A172 (cell line): ENCODE data around the gene METRNL. TPM values are rescaled to one million over a fixed set of nuclear protein-coding genes. Genes with fewer than 3 reads are reported as not detected.
A peak's percentile ranks its signal among the peaks of the same experiment; 100 is the strongest.
"Not testable (repeated sequence)": the region's sequence is repeated elsewhere in the genome, so short reads cannot be mapped to it uniquely, and the experiment has no call there.

Experiments used
- DNase-seq: peaks from one replicate; pipeline ENCODE4 v3.0.0-alpha.2; 2015; ENCODE audit warnings: low spot score
- total RNA-seq: library from RNA; depleted of rRNA; stranded (reverse); fragments of >200 nt; shearing (Covaris generic); gene quantifications from 2 replicates; pipeline ENCODE4 v1.2.3, GENCODE V29; 2014

Gene METRNL
- total RNA-seq, 1 experiment from 2014 or later = 190 TPM

DNA sequence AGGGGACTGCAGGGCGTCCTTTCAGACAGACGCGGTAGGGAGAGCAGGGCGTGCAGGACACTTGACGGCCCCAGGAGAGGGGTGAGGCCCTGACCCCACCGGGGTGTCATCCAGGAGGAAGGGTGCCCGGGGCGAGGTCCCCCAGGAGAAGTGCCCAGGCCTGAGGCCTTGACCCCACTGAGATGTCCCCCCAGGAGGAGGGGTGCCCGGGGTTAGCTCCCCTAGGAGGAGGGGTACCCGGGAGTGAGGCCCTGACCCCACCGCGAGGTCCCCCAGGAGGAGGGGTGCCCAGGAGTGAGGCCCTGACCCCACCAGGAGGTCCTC is 27.2 kb upstream of the METRNL start:
- DNase-seq = no peak

DNA sequence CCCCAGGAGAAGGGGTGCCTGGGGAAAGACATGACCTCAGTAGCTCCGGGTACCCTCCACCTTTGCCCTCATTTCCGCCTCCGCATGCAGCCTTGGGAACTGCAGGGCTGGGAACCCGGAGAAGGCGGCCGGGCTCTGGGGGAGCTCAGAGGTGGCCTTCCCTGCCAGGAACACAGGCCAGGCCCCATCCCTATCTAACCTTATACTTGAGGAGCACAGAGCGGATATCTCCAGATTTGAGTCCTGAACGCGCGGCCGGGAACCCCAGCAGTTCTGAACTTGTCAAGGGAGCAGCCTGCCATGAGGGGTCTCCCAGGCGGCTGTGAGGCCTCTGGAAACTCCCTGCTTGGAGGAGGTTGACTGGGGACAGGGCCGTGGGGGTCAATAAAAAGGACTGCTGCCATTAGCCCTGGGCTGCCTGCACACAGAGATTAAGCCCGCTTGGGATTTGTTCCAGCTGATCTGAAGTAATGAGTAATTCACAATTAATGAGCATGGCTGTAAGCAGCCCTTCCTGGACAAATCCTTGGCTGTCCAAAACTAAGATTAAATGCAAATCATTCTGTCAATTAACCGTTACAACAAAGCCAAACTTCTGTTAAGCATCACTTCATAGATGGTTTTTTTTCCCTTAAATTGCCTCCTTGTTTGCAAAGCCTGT is 26.3 kb upstream of the METRNL start:
- peak; percentile 48 for DNase-seq

DNA sequence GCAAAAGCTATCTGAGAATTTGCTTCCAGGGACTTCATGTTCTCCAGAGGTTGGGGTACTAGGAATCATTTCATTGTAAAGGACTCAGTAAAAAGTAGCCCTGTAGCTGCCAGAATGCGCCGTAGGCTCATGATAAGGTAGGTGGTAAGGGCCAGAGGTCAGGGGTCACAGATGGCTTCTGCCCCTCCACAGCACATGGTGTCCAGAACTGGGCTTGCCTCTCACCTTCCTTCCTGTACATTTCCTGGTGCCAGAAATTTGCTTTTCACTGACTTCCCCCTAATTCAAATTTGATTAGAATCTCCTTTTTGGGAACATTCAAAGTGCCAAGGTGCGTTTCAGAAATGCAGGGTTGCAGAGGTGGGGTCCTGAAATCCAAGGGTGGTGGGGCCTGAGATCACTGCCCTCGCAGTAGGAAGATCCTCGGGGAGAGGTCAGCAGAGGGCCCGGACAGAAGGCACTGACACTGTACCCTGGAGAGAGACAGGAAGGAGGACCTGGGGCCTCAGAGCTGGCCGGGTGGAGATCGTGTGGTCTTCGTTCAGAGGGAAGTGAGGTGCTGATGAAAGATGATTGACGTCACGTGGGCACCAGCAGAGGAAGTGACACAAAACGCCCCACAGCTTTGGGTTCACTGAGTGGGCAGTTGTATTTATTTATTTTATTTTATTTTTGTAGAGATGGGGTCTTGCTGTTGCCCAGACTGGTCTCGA is 25.5 kb upstream of the METRNL start:
- no peak for DNase-seq

DNA sequence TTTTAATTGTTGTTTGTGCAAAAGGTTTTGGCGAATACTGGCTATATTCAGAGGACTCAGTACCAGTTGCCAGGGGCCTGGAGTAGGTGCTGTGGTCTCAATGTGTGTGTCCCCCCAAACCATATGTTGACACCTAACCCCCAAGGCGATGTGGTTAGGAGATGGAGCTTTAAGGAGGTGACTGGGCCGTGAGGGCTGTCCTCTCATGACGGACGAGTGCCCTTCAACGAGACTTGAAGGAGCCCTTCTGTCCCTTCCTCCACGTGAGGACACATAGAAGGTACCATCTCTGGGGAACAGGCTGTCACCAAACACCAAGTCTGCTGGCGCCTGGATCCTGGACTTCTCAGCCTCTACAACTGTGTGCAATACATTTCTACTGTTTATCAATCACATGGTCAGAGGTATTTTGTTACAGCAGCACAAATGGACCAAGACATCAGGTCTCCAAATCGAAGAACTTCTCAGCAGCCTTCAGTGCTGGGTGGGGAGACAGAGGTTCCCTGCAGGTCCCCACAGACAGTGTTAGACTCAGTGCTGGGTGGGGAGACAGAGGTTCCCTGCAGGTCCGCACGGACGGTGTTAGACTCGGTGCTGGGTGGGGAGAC is 24.8 kb upstream of the METRNL start:
- no peak for DNase-seq

DNA sequence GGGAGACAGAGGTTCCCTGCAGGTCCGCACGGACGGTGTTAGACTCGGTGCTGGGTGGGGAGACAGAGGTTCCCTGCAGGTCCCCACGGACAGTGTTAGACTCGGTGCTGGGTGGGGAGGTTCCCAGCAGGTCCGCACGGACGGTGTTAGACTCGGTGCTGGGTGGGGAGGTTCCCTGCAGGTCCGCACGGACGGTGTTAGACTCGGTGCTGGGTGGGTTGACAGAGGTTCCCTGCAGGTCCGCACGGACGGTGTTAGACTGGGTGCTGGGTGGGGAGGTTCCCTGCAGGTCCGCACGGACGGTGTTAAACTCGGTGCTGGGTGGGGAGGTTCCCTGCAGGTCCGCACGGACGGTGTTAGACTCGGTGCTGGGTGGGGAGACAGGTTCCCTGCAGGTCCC is 24.2 kb upstream of the METRNL start:
- DNase-seq = not testable (repeated sequence)

DNA sequence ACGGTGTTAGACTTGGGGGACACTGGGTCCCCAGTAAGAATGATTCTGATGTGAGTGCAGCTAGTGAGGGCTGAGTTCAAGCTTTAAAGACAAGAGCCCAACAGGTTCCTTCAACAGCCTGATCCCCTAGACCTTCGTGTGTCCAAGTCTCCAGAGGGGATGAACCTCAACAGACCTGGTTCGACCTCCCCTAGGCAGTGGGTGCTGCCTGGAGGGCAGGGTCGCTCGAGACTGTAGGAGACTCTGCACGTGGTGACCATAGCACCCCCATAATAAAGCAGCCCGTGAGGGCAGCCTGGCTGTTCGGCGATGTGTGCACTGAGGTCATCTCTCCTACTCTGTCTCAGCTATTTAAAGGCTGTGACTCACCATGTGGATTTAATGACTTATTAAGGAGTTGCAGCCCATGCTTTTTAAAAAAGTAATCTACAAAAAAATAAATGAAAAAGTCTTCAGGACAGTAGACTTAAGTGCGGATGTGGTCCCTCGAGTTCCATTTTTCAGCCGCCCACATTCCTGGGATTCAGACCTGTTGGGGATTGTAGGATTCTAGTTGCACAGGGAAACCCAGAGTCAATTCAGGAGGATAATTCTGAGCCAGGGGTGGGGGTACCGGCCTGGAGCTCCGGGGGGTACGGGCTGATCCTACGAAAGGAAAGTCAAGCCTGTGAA is 23.4 kb upstream of the METRNL start:
- DNase-seq = peak; percentile 90

DNA sequence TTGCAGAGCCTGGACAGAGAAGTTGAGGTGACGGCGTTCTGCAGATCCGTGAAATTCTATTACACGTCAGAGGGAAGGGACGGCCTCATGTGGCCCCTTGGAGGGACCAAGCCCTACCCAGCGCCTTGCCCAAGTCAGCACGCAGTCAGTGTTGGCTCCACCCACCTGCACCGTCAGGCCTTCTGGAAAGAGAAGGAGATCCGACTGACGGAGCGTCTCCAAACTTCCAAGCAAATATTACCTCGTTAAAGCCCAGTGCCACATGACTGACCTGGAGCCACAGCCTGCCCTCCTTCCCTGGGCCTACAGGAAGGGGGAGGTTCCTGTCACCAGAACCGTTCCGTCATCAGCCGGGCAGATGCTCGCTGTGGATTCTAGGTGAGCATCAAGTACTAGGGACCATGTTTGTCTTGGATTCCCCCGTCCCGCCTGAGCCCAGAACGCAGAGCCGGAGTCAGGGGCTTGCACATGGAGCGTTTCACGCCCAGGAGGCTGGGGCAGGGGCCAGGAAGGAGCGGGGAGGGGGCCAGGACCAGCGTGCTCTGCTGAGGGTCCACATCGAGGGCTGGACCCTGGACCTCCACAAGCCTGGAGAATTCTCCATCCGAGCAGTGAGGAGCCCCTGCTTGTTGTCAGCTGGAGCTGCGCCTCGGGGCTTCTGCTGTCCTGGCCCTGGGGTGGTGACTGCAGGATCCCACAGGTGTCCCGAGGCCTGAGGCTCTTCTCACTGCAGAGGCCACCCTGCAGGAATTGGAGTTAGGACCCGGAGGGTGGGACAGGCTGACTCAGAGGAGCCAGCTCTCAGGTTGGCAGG is 22.6 kb upstream of the METRNL start:
- peak; percentile 62 for DNase-seq

DNA sequence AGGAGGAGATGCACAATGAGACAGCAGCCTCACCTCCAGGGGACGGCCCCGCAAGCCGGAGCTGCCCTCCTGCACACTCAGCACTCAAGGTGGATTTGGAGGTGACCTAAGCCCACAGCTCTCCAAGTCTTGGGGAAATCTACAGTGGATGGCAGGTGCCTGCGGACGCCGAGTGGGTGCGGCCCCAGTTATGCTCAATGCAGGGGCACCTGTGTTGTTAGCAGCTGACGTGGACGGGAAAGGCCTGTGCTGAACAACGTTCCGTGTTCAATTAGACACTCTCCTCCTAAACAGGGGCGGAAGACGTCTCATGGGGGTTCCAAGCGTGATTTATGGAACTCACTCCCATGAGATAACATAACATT is 22.0 kb upstream of the METRNL start:
- DNase-seq = no peak

DNA sequence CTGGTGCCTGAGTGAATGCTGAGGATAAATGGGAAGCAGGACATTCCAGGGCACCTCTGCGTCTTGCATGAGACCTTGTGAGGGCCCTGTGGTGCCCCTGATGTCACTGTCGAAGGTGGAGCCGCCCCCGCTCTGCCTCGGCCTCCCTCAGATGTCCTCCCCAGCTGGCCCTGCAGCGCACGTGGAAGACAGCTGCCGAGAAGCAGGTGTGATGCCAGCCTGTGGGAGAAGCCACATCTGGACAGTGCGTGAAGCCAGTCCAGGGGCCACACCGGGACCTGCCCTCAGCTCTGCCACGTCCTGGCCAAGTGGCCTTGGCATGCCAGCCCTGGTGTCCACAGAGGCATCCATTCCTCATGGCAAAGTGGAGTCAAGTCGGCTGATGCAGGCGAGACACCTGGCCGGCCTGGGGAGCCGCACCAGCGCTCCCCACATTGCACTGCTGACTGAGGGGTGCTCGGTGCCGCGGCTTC is 21.6 kb upstream of the METRNL start:
- no peak for DNase-seq

DNA sequence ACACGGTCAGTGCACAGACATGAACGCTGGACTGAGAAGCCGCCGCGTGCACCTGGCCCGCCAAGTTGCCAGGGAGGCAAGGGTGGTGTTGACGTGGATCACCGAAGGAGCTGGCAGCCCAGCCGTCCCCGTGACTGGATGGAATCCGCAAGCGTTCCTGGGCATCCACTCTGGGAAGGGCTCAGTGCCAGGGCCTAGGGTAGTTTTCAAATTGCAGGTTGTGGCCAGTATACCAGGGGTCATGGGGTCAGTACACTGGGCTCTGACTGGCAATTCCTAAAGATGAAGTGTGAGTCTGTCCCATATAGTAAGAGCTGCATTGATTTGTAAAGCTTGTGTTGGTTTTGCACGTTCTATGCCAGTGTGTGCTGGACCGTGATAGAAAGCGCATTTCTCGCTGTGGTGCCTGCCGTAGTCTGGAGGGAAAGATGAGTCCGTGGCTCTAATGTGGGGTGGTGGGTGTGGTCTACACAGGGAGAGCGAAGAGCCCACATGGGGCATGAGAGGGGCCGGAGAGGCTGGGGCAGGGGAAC is 21.1 kb upstream of the METRNL start:
- no peak for DNase-seq

DNA sequence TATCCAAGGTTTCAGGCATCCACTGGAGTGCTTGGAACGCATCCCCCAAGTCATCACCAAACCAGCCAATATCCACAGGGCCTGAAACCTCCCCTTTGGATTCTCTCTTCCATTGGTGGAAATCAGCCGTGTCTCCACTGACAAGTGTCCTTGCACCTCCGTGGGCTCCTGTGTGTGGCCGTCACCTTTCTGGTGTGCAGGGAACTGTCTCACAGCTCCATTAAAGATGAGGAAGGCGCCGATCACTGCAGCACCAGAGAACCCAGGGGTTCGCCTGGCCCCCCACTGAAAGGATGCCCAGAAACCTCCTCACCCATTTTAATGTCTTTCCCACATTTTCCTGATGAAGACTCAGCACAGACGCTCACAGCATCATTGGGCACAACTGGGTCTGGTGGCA is 17.8 kb upstream of the METRNL start:
- DNase-seq = no peak

DNA sequence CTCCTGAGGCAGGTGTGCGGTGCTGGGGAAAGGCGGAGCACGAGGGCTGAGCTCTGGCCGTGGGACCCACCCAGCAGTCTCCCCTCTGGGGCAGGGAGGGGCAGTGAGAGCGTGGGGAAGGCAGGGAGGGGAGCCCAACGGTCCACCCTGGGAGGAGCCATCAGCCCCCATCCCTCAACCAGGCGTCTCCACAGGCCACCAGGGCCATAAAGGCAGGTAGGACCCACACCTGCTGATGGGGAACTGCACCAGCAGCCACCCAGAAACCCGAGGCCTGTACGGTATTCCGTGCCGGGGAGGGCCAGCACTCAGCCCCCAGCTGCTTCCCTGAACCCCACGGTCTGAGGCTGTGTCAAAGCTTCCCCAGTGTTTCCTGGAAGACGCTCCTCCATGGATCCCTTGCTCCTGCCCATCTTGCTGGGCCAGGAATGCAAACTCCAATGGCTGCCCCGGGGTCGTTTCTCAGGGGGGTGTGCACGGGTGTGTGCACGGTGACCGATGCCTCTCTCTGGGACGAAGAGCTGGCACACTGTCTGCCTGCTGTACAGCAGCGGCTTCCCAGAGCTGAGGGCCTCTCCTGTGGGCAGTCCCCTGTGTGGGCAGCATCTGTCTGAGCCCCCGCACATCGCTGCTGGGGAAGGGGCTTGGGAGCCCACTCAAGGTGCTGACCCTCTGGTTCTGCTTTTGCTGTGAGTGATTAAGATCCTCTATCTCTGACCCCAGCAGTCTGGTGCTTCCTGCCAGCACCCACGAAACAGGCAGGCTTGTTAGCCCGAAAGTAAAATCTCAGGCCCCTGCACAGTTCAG is 17.2 kb upstream of the METRNL start:
- DNase-seq = no peak

DNA sequence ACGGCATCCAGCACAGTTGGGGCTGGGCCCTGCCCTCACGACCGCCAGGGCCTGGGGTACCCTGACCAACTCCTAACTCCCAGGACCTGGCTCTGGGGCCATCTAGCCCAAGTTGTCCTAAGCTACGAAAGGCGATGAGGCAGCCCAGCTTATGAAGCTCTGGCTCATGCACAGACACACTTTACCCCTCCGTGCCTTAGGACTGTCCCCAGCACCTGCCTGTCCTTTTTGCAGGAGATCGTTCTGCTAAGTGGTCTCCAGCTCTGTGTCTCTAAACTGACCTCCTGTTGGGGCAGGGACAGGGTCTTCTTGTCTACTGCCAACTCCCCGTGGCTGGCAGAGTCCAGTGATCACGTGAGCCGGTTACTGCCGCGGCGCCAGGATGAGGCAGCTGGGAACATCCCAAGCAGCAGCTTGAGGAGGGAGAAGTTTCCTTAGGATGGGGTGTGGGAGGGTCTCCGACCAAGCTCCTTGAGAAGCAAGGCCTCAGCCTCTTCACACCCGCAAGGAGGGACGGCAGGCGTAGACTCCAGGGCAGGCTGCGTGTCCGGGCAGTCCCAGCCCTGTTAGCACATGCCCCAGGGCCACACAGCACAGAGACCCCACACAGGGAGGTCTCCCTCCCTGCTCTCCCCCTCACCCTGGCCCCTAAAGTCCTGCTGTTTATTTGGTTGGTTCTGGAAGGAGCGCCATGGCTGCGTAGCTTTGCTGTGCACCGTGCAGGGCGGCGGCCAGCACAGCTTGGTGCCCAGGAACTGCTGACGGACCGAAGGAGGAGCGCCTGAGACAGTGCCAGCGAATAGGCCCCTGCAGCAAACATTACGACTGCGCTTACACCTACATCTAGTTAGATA is 16.4 kb upstream of the METRNL start:
- DNase-seq = no peak

DNA sequence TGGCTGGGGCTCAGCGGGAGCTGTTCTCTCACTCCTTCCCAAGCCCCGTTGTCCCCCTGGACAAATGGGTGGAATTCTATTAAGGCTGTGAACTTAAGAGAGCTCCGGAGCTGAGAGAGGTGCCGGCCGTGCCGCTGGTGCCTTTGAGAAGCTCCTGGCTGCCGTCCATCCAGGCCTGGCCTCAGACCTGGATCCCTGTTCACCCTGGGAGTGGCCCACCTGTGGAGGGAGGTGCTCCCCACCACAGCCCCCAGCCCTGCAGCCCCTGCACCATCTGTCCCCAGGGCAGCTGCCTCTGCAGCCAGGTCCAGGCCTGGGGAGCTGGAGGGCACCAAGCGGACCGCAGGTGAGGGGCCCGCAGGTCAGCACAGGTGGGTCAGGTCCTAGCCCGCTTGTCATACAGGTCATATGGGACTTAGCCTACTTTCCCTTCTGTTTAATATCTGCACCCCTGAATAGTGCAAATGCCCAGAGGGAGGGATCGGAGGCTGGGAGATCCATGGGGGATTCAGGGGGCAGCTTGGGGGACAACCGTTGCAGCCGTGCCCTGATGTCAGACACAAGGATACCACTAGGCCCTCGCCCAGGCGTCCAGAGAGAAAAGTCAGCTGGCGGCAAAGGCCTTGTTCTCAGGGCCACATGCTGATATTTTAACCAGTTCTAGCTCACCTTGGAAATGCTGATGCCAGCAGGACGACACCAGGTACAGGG is 15.2 kb upstream of the METRNL start:
- DNase-seq = no peak

DNA sequence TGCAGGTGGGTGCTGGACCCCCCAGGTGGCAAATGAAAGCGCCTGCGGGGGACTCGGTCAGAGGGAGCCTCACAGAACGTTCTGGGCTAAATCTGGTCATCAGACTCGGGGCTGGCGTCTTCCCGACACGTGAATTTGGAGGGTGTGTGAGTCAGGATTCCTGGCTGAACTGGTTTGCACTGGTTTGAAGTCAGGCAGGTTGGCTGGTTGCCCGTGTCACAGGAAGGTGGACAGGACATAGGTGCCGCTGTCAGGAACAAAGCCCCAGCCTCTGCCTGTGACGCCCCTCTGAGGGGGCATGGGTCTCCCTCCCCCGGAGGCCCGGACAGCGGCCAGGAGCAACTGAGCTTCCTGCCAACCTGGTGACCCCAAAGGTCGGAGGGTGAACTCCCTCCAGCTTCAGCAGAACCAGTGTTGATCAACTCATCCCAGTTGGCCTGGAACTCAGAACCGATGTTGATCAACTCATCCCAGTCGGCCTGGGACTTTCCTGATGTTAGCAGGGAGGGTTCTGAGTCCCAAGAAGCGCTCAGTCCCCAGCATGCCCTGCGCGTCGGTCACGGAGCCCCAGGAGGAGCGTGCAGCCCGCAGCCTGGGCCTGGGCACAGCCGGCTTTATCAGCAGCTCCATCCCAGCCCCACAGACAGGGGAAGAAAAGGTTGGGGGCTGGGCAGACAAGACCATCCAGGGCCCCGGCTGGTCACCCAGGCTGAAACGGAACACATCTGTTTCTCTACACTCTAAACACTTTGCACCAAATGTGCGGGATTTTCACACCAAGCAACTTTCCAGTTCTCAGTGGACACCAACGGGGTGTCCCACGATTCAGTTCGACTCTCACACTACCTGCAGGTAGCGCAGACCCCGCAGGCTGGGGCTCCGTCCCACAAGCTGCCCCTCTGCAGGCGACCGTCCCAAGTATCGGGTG is 14.4 kb upstream of the METRNL start:
- no peak for DNase-seq

DNA sequence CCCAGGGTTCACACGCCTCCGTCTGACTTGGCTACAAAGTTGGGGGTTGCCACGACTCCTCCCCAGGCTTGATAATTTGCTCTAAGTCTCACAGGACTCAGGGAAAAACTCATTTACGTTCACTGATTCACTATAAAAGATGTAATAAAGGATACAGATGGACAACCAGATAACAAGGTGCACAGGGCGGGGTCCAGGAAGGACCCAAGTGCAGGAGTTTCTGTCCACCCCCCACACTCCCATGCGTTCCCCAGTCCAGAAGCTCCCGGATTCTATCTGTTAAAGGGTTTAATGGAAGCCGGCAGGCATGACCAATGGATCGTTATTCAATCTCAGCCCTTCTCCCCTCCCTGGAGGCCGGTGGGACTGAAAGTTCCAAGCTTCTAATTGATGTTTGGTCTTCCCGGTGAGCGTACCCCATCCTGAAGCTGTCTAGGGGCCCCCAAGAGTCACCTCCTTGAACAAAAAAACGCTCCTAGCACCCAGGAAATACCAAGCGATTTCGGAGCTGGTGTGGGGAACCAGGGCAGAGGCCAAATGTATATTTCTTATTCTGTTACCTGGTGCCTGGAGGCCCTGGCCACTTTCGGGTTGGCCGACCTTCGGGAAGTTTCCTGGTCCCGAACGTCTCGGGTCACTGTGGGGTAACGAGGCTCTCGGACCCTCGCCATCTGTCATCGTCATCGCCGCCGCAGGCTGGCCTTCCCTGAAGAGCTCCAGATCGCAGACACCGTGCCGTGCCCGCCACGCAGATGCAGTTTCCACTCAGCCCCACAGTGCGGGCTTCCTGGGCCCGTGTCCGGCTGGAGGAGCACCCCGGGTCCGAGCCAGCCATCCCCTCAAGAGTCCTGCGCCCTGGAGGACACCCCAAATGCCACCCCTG is 13.5 kb upstream of the METRNL start:
- DNase-seq = no peak

DNA sequence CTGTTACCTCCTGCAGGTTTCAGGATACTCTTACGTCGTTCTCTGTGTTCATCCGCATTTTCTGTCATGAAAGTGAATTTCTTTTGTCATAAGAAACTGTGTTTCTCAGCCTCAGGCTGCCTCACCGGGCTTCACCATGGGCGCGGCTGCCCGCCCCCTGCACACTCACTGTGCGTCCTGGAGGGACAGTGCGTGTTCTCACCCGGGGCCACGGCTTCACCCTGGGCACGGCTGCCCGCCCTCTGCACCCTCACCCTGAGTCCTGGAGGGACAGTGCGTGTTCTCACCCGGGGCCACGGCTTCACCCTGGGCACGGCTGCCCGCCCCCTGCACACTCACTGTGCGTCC is 12.9 kb upstream of the METRNL start:
- DNase-seq = not testable (repeated sequence)
